Heart left ventricle (tissue), 16 donors: ENCODE measurements around the gene TARDBP. TPM values are rescaled to one million over a fixed set of nuclear protein-coding genes. Genes with fewer than 3 reads are reported as not detected.
A peak's percentile ranks its signal among the peaks of the same experiment; 100 is the strongest.
"Not testable (repeated sequence)": the region's sequence is repeated elsewhere in the genome, so short reads cannot be mapped to it uniquely, and the experiment has no call there.

Experiments
- ATAC-seq, 4 donors: fragments of 200-7000 bp; cut with Tn5 transposase; one replicate each; pipeline ENCODE4 v1.9.1; 2020 to 2022; ENCODE audit warnings: moderate library complexity in 4 of 4, mild to moderate bottlenecking in 3 of 4, moderate number of reproducible peaks in 1 of 4
- DNase-seq, 5 donors: peaks; one replicate each; pipeline ENCODE4 v3.0.0-alpha.2; 2020
- H3K27ac ChIP-seq, 12 donors: fragments of 200-600 bp; sonication (generic) in 4 of 12; one replicate each; pipeline versions ENCODE4 v1.5.0 to v1.8.0; 2016 to 2022; ENCODE audit warnings: mild to moderate bottlenecking in 2 of 12
- H3K27me3 ChIP-seq, 9 donors: fragments of 200-600 bp; sonication (generic) in 2 of 9; one replicate each; pipeline versions ENCODE4 v1.5.1 to v1.8.0; 2016 to 2022; ENCODE audit warnings: mild to moderate bottlenecking in 3 of 9
- H3K36me3 ChIP-seq, 9 donors: fragments of 200-600 bp; sonication (generic) in 2 of 9; one replicate each; pipeline versions ENCODE4 v1.5.0 to v1.8.0; 2018 to 2022; ENCODE audit warnings: mild to moderate bottlenecking in 2 of 9
- H3K4me1 ChIP-seq, 12 donors: fragments of 200-600 bp; sonication (generic) in 4 of 12; one replicate each; pipeline versions ENCODE4 v1.5.0 to v1.8.0; 2016 to 2022; ENCODE audit warnings: mild to moderate bottlenecking in 3 of 12
- H3K4me3 ChIP-seq, 12 donors: fragments of 200-600 bp; sonication (generic) in 4 of 12; one replicate each; pipeline versions ENCODE4 v1.5.0 to v1.8.0; 2017 to 2022; ENCODE audit warnings: mild to moderate bottlenecking in 9 of 12, moderate library complexity in 4 of 12
- H3K9me3 ChIP-seq, 12 donors: fragments of 200-600 bp; sonication (generic) in 4 of 12; one replicate each; pipeline versions ENCODE4 v1.5.0 to v1.8.0; 2016 to 2022; ENCODE audit warnings: mild to moderate bottlenecking in 1 of 12
- CTCF ChIP-seq, 12 donors: fragments of 200-600 bp; sonication (generic) in 4 of 12; IDR thresholded peaks; one replicate each; pipeline versions ENCODE4 v1.5.0 to v1.8.0; 2018 to 2022; ENCODE audit warnings: antibody characterized with exemption in 12 of 12, mild to moderate bottlenecking in 5 of 12
- POLR2A ChIP-seq, 2 donors: fragments of 450-650 bp; IDR thresholded peaks; one replicate each; pipeline ENCODE4 v1.6.1; 2017; ENCODE audit warnings: antibody characterized with exemption in 2 of 2, mild to moderate bottlenecking in 2 of 2, moderate library complexity in 2 of 2
- WGBS, 4 donors: extraction: QIAGEN DNeasy Blood & Tissue Kit in 2 of 4; methylation state at CpG; one replicate each; pipeline versions ENCODE4 v1.1.5 to v1.1.7; 2013 to 2018; 5-methylcytosine and 5-hydroxymethylcytosine counted together
- intact Hi-C, 10 donors: fragments of 100-400 bp; cut with DNase I; formaldehyde crosslinking; loops; one replicate each; pipeline versions ENCODE4 v1.11.1 to v1.14.2; 2022
- polyA plus RNA-seq, 2 donors: library from polyadenylated mRNA; stranded (reverse); fragments of 200-250 nt; gene quantifications; one replicate each; pipeline ENCODE4 v1.2.3, GENCODE V29; 2013
- total RNA-seq, 9 donors: library from RNA; depleted of rRNA in 2 of 9; stranded (reverse); fragments of >200 nt in 2 of 9; fragmentation: NEBNext Ultra II Directional in 3 of 9; extraction: Animal tissue kit (Norgen Biotek cat#: 25700) in 3 of 9; gene quantifications; one replicate each; pipeline versions ENCODE4 v1.1.0 to v1.2.4, GENCODE V29; 2016 to 2023
- donor health status: ischemic (EF 13 %, LVEDD 7.1; RV severe dilation, severe dysfunction).
- donor health status: healthy with polysubstance abuse.
- donor health status: DM: no; HTN: yes; CAD: no.
- donor health status: DM: no; HTN: no; CAD: no.
- donor health status: ischemic (EF 25% LVEDD 6.9; RV normal size, moderate dysfunction).
- donor health status: ischemic (EF 25% LVEDD 5.7; RV mildly dilated, moderate dysfunction).
- donor health status: healthy.
- donor health status: DM: yes; HTN: yes; CAD: no.
- donor health status: ischemic (EF 35%, LVEDD 5.7; RV mildly dilated, moderate dysfunction).
- donor health status: nonischemic (EF 11% LVEDD 7.7; RV severe dilation, severe dysfunction).
- donor health status: DM: yes; HTN: yes; CAD: no.
- donor health status: PGD.
- donor health status: ischemic (EF 29% LVEDD 5.4; RV normal size, mild dysfunction).
- donor health status: nonischemic (EF 23%, LVEDD 6.1; RV moderate dilation, normal function).

TARDBP gene
- total and polyA plus RNA-seq, 11 donors: 66.3 to 138 (median 103) TPM

GRCh38 chr1:10992864-10993263, 19.6 kb upstream of the TARDBP start:
- intact Hi-C loops: no loop called here
- ATAC-seq (no peak), DNase-seq (no peak)
- Histone ChIP-seq H3K4me3 (no peak overlapping the region), H3K27ac (no peak overlapping the region), H3K27me3 (no peaks in the 10 kb centered on the region), H3K36me3 (no peaks in the 10 kb centered on the region), H3K4me1 (no peaks in the 10 kb centered on the region), H3K9me3 (no peaks in the 10 kb centered on the region)
- TF ChIP-seq CTCF (IDR thresholded peaks at IDR 0.05): no peak
- 81 to 89% (median 84%) methylated on average over 4 of the region's 4 CpGs for WGBS, 4 donors

- intact Hi-C loops: no loop called here
- no peaks in the 10 kb centered on the region for H3K27me3 ChIP-seq
- no peak for DNase-seq
- H3K4me3 ChIP-seq: no peak overlapping the region
- 85 to 91% (median 89%) methylated on average over 3 of the region's 3 CpGs for WGBS, 4 donors
- TF ChIP-seq POLR2A (IDR thresholded peaks at IDR 0.05) (no peak), CTCF (IDR thresholded peaks at IDR 0.05) (no peak)
- ATAC-seq: no peak
- no peak overlapping the region for H3K27ac ChIP-seq
- H3K9me3 ChIP-seq: peaks cover 0 to 11% (median 0%) of the 10 kb centered on the region in 12 donors
- no peaks in the 10 kb centered on the region for H3K4me1 ChIP-seq
- no peaks in the 10 kb centered on the region for H3K36me3 ChIP-seq
These were observed 16.4 kb upstream of the TARDBP start for GRCh38 chr1:10996100-10996499.

GRCh38 chr1:11000526-11000925, 11.9 kb upstream of the TARDBP start:
- ATAC-seq (no peak), DNase-seq (no peak)
- Histone ChIP-seq H3K27ac (no peak overlapping the region), H3K27me3 (no peaks in the 10 kb centered on the region), H3K36me3 (no peaks in the 10 kb centered on the region), H3K9me3 (peaks cover 0 to 11% (median 0%) of the 10 kb centered on the region in 12 donors), H3K4me3 (no peak overlapping the region), H3K4me1 (no peaks in the 10 kb centered on the region)
- TF ChIP-seq CTCF (IDR thresholded peaks at IDR 0.05): no peak
- TF ChIP-seq POLR2A (IDR thresholded peaks at IDR 0.05): no peak
- intact Hi-C loops: no loop called here
- WGBS, 4 donors: 86 to 100% (median 95%) methylated on average over 1 of the region's 1 CpG

GRCh38 chr1:11013160-11013531, 692 bp downstream of the TARDBP start:
- no peaks in the 10 kb centered on the region for H3K27me3 ChIP-seq
- peak overlapping the region; percentile 67 to 100 (median 92) for H3K4me3 ChIP-seq
- H3K9me3 ChIP-seq: no peaks in the 10 kb centered on the region
- 1% methylated on average over 11 of the region's 11 CpGs for WGBS, 4 donors
- no peak for TF ChIP-seq CTCF (IDR thresholded peaks at IDR 0.05)
- TF ChIP-seq POLR2A (IDR thresholded peaks at IDR 0.05): no peak
- H3K36me3 ChIP-seq: peaks cover 8 to 49% (median 48%) of the 10 kb centered on the region in 9 donors
- ATAC-seq: peak in 1 of 4 donors; percentile 1
- peak overlapping the region in 11 of 12 donors; percentile 81 to 98 (median 93) for H3K27ac ChIP-seq
- H3K4me1 ChIP-seq: peaks cover 5 to 43% (median 33%) of the 10 kb centered on the region in 12 donors
- intact Hi-C loops: no loop called here
- DNase-seq: no peak

- Histone ChIP-seq H3K4me1 (peaks cover 0 to 38% (median 20%) of the 10 kb centered on the region in 12 donors), H3K36me3 (peaks cover 13 to 100% (median 100%) of the 10 kb centered on the region in 9 donors)
- not testable (repeated sequence) for H3K4me3 ChIP-seq, H3K9me3 ChIP-seq, DNase-seq, H3K27me3 ChIP-seq, ATAC-seq, H3K27ac ChIP-seq
- intact Hi-C loops: loop anchor here in 1 of 10 donors (5.0 kb wide), 1 partner anchor 78 kb away; the partner anchor contains the start of gene EXOSC10
- WGBS, 4 donors: 72 to 84% (median 78%) methylated on average over 8 of the region's 8 CpGs
These were observed 6.9 kb downstream of the TARDBP start for GRCh38 chr1:11019358-11019757.
